OCI-LY7 (cell line): ENCODE measurements around the gene RHOB. TPM values are rescaled to one million over a fixed set of nuclear protein-coding genes. Genes with fewer than 3 reads are reported as not detected.

Experiments used
- BruUV-seq: library from RNA; stranded (reverse); fragments of 400-500 nt; replicated peaks from 2 replicates; lab custom pipeline; 2021; lab: Mats Ljungman, UMichigan
- CTCF ChIA-PET: fragments of 300-600 bp; sonication (Branson Sonifier 250); formaldehyde crosslinking; loops from one replicate; lab custom pipeline; 2022; ENCODE audit warnings: antibody characterized with exemption; ENCODE audit not compliant: unreplicated experiment; lab: Charles Lee
- POLR2A ChIA-PET: fragments of 300-600 bp; sonication (Branson Sonifier 250); formaldehyde crosslinking; loops from one replicate; lab custom pipeline; 2022; ENCODE audit warnings: antibody characterized with exemption; lab: Charles Lee
- DNase-seq: peaks from one replicate; pipeline ENCODE4 v3.0.0-alpha.2; 2015; ENCODE audit warnings: low spot score
- H2AFZ ChIP-seq: fragments of 200-600 bp; sonication (generic), shearing (Covaris generic); 2 replicates; pipeline ENCODE4 v1.6.1; 2014; ENCODE audit warnings: mild to moderate bottlenecking, antibody characterized with exemption, low read length, moderate library complexity
- H3K27ac ChIP-seq: fragments of 200-600 bp; sonication (generic); 2 replicates; pipeline ENCODE4 v1.5.1; 2014; ENCODE audit warnings: mixed run types, low read depth, mild to moderate bottlenecking, moderate library complexity, low read length, inconsistent platforms; ENCODE audit not compliant: poor library complexity, severe bottlenecking
- H3K36me3 ChIP-seq: fragments of 200-600 bp; sonication (generic); 2 replicates; pipeline ENCODE4 v1.6.1; 2014; ENCODE audit warnings: mild to moderate bottlenecking, antibody characterized with exemption, low read length, moderate library complexity, mixed read lengths; ENCODE audit not compliant: insufficient read depth
- H3K4me1 ChIP-seq: fragments of 200-600 bp; sonication (generic); 2 replicates; pipeline ENCODE4 v1.5.1; 2014; ENCODE audit warnings: mild to moderate bottlenecking, low read length; ENCODE audit not compliant: insufficient read depth, poor library complexity, severe bottlenecking
- H3K4me2 ChIP-seq: fragments of 200-600 bp; sonication (generic); 2 replicates; pipeline ENCODE4 v1.6.1; 2014; ENCODE audit warnings: mild to moderate bottlenecking, low read length
- H3K4me3 ChIP-seq: fragments of 200-600 bp; sonication (generic); 2 replicates; pipeline ENCODE4 v1.5.1; 2014; ENCODE audit warnings: mild to moderate bottlenecking, low read depth, low read length; ENCODE audit not compliant: poor library complexity, severe bottlenecking
- H3K79me2 ChIP-seq: fragments of 200-600 bp; sonication (generic); 2 replicates; pipeline ENCODE4 v1.6.1; 2016; ENCODE audit warnings: low read depth, mild to moderate bottlenecking, low read length, moderate library complexity, mixed read lengths; ENCODE audit not compliant: insufficient read depth
- H3K9me2 ChIP-seq: fragments of 200-600 bp; sonication (generic); 2 replicates; pipeline ENCODE4 v1.6.1; 2016; ENCODE audit warnings: mild to moderate bottlenecking, low read length, mixed read lengths; ENCODE audit not compliant: insufficient read depth
- H3K9me3 ChIP-seq: fragments of 200-600 bp; sonication (generic); 2 replicates; pipeline ENCODE4 v1.6.1; 2014; ENCODE audit warnings: mild to moderate bottlenecking, mixed run types, low read length, mixed read lengths
- H4K20me1 ChIP-seq: fragments of 200-600 bp; sonication (generic); 2 replicates; pipeline ENCODE4 v1.6.1; 2014; ENCODE audit warnings: mild to moderate bottlenecking, antibody characterized with exemption, low read length, moderate library complexity, mixed read lengths; ENCODE audit not compliant: insufficient read depth
- CTCF ChIP-seq: fragments of 200-600 bp; sonication (generic); conservative IDR thresholded peaks from 2 replicates; pipeline ENCODE4 v1.5.1; 2014; ENCODE audit warnings: mild to moderate bottlenecking, antibody characterized with exemption, low read length, moderate library complexity, mixed read lengths
- EZH2phosphoT487 ChIP-seq: fragments of 200-600 bp; sonication (generic); IDR thresholded peaks from 2 replicates; pipeline ENCODE4 v1.6.1; 2018; ENCODE audit warnings: low read depth, borderline replicate concordance, mild to moderate bottlenecking, mixed run types, antibody characterized with exemption, low read length, moderate library complexity, mixed read lengths
- intact Hi-C: fragments of 100-400 bp; cut with micrococcal nuclease; formaldehyde crosslinking; loops from one replicate; pipeline ENCODE4 v1.10.0; 2022; ENCODE audit not compliant: unreplicated experiment
- total RNA-seq, 2 experiments: library from RNA; depleted of rRNA in 1 of 2; stranded (reverse); fragments of >200 nt in 1 of 2; shearing (Covaris generic) in 1 of 2; gene quantifications; 2 replicates each; pipeline ENCODE4 v1.2.3, GENCODE V29; 2014 to 2022

Gene RHOB
- total RNA-seq, 2 experiments from 2014 or later, result 0.36 TPM; not detected in 1

GRCh38 chr2:20428717-20429490, 18.0 kb upstream of the RHOB start:
- no TSS peak for BruUV-seq
- ChIA-PET CTCF (no interaction called here), POLR2A (interaction anchor here (1.4 kb wide), 1 partner anchor 167 kb away, joined by 3 read pairs; no protein-coding TSS in a partner anchor)
- Histone ChIP-seq H3K4me1 (peaks cover 20% of the 10 kb centered on the region), H3K4me2 (no peak overlapping the region), H3K36me3 (no peaks in the 10 kb centered on the region), H4K20me1 (no peaks in the 10 kb centered on the region), H2AFZ (no peak overlapping the region), H3K4me3 (no peak overlapping the region), H3K79me2 (no peaks in the 10 kb centered on the region), H3K9me2 (no peaks in the 10 kb centered on the region), H3K9me3 (no peaks in the 10 kb centered on the region), H3K27ac (no peak overlapping the region)
- no peak for DNase-seq
- intact Hi-C loops, result no loop called here
- no peak for TF ChIP-seq EZH2phosphoT487

GRCh38 chr2:20429528-20429927, 17.3 kb upstream of the RHOB start:
- peak; percentile 32 for DNase-seq

GRCh38 chr2:20430035-20430434, 16.8 kb upstream of the RHOB start:
- Histone ChIP-seq H3K27ac (no peak overlapping the region), H3K36me3 (no peaks in the 10 kb centered on the region), H3K4me1 (peaks cover 8% of the 10 kb centered on the region), H3K79me2 (no peaks in the 10 kb centered on the region), H3K9me2 (no peaks in the 10 kb centered on the region), H3K4me2 (no peak overlapping the region), H3K4me3 (no peak overlapping the region), H3K9me3 (no peaks in the 10 kb centered on the region), H2AFZ (no peak overlapping the region), H4K20me1 (no peaks in the 10 kb centered on the region)
- TF ChIP-seq EZH2phosphoT487, result no peak
- TF ChIP-seq CTCF, result no peak
- no TSS peak for BruUV-seq
- intact Hi-C loops, result no loop called here
- ChIA-PET POLR2A (interaction anchor here (1.4 kb wide), 1 partner anchor 166 kb away, joined by 3 read pairs; no protein-coding TSS in a partner anchor), CTCF (no interaction called here)
- no peak for DNase-seq

More at GRCh38 chr2:20429528-20429927, 17.3 kb upstream of the RHOB start:
- H3K4me3 ChIP-seq, result no peak overlapping the region
- H3K27ac ChIP-seq, result no peak overlapping the region
- CTCF ChIA-PET, result no interaction called here
- H3K4me1 ChIP-seq, result peaks cover 13% of the 10 kb centered on the region
- intact Hi-C loops, result no loop called here
- H3K36me3 ChIP-seq, result no peaks in the 10 kb centered on the region
- no peak overlapping the region for H3K4me2 ChIP-seq
- no TSS peak for BruUV-seq
- POLR2A ChIA-PET, result interaction anchor here (1.4 kb wide), 1 partner anchor 166 kb away, joined by 3 read pairs; no protein-coding TSS in a partner anchor
- no peaks in the 10 kb centered on the region for H3K79me2 ChIP-seq
- no peaks in the 10 kb centered on the region for H3K9me2 ChIP-seq
- no peaks in the 10 kb centered on the region for H3K9me3 ChIP-seq
- no peaks in the 10 kb centered on the region for H4K20me1 ChIP-seq
- H2AFZ ChIP-seq, result no peak overlapping the region
- TF ChIP-seq CTCF, result no peak
- TF ChIP-seq EZH2phosphoT487, result no peak
